ENCODE results near the gene GATAD2A. TPM values are rescaled to one million over a fixed set of nuclear protein-coding genes. Genes with fewer than 3 reads are reported as not detected.

The GATAD2A gene
- total and polyA plus RNA-seq, 4 donors, result 7.1 to 23.7 (median 18.2) TPM

DNA sequence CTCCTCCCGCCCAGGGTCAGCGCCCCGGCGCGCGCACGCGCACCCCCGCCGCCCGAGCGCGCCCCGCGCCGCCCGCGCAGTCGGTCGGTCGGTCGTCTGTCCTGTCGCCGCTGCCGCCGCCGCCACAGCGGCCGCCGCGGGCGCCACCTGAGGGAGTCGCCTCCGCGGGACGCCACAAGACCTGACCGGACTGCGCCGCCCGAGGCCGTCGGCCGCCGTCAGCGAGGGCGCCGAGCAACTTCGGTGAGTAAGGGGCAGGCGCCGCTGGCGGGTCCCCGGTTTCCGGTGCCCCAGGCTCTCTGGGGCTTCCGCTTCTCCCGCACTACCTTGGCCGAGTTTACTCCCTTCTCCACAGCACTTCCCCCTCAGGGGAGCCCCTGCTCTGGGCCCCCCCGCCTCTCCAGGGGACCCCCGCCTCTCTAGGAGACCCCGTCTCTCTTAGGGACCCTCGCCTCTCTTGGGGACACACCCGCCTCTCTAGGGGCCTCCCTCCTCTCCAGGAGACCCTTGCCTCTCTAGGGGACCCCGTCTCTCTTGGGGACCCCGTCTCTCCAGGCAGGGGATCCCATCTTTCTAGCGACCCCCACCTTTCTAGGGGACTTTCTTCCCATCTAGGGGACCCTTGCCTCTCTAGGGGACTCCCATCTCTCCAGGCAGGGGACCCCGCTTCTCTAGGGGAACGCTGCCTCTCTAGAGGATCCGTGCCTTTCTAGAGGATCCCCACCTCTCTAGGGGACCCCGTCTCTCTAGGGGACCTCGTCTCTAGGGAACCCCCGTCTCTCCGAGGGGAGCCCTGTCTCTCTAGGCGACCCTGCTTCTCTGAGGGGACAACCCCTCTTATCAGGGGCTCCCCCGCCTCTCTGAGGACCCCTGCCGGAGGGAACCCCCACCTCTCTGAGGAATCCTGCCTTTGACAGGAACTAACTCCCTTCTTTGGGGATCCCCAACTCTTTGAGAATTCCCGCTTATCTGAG lies 19.3 kb upstream of the GATAD2A start:
- TF ChIP-seq TAF1 (conservative IDR thresholded peaks at IDR 0.05) (no peak), HNF4A (conservative IDR thresholded peaks at IDR 0.05) (no peak), SP1 (IDR thresholded peaks at IDR 0.05) (no peak), EGR1 (IDR thresholded peaks at IDR 0.05; ENCODE audit: low read depth in 2 of 2) (no peak), JUND (IDR thresholded peaks at IDR 0.05) (no peak), YY1 (IDR thresholded peaks at IDR 0.05) (no peak), RXRA (IDR thresholded peaks at IDR 0.05) (no peak), HNF4G (IDR thresholded peaks at IDR 0.05) (no peak), FOXA1 (IDR thresholded peaks at IDR 0.05) (no peak), FOXA2 (IDR thresholded peaks at IDR 0.05) (no peak), RAD21 (IDR thresholded peaks at IDR 0.05) (no peak), NR2F2 (IDR thresholded peaks at IDR 0.05) (no peak), GABPA (IDR thresholded peaks at IDR 0.05 in 1 of 2, conservative IDR thresholded peaks at IDR 0.05 in 1 of 2) (no peak)
- TF ChIP-seq, protein P1, sequence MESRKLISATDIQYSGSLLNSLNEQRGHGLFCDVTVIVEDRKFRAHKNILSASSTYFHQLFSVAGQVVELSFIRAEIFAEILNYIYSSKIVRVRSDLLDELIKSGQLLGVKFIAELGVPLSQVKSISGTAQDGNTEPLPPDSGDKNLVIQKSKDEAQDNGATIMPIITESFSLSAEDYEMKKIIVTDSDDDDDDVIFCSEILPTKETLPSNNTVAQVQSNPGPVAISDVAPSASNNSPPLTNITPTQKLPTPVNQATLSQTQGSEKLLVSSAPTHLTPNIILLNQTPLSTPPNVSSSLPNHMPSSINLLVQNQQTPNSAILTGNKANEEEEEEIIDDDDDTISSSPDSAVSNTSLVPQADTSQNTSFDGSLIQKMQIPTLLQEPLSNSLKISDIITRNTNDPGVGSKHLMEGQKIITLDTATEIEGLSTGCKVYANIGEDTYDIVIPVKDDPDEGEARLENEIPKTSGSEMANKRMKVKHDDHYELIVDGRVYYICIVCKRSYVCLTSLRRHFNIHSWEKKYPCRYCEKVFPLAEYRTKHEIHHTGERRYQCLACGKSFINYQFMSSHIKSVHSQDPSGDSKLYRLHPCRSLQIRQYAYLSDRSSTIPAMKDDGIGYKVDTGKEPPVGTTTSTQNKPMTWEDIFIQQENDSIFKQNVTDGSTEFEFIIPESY (IDR thresholded peaks at IDR 0.05), result no peak
- TF ChIP-seq, protein P2, sequence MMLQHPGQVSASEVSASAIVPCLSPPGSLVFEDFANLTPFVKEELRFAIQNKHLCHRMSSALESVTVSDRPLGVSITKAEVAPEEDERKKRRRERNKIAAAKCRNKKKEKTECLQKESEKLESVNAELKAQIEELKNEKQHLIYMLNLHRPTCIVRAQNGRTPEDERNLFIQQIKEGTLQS (IDR thresholded peaks at IDR 0.05), result no peak
- TF ChIP-seq, protein P3, sequence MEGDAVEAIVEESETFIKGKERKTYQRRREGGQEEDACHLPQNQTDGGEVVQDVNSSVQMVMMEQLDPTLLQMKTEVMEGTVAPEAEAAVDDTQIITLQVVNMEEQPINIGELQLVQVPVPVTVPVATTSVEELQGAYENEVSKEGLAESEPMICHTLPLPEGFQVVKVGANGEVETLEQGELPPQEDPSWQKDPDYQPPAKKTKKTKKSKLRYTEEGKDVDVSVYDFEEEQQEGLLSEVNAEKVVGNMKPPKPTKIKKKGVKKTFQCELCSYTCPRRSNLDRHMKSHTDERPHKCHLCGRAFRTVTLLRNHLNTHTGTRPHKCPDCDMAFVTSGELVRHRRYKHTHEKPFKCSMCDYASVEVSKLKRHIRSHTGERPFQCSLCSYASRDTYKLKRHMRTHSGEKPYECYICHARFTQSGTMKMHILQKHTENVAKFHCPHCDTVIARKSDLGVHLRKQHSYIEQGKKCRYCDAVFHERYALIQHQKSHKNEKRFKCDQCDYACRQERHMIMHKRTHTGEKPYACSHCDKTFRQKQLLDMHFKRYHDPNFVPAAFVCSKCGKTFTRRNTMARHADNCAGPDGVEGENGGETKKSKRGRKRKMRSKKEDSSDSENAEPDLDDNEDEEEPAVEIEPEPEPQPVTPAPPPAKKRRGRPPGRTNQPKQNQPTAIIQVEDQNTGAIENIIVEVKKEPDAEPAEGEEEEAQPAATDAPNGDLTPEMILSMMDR (IDR thresholded peaks at IDR 0.05; ENCODE audit: low read depth, low read length, missing input control), result no peak
- TF ChIP-seq, protein P4, sequence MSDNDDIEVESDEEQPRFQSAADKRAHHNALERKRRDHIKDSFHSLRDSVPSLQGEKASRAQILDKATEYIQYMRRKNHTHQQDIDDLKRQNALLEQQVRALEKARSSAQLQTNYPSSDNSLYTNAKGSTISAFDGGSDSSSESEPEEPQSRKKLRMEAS (IDR thresholded peaks at IDR 0.05), result no peak
- TF ChIP-seq, protein P5, sequence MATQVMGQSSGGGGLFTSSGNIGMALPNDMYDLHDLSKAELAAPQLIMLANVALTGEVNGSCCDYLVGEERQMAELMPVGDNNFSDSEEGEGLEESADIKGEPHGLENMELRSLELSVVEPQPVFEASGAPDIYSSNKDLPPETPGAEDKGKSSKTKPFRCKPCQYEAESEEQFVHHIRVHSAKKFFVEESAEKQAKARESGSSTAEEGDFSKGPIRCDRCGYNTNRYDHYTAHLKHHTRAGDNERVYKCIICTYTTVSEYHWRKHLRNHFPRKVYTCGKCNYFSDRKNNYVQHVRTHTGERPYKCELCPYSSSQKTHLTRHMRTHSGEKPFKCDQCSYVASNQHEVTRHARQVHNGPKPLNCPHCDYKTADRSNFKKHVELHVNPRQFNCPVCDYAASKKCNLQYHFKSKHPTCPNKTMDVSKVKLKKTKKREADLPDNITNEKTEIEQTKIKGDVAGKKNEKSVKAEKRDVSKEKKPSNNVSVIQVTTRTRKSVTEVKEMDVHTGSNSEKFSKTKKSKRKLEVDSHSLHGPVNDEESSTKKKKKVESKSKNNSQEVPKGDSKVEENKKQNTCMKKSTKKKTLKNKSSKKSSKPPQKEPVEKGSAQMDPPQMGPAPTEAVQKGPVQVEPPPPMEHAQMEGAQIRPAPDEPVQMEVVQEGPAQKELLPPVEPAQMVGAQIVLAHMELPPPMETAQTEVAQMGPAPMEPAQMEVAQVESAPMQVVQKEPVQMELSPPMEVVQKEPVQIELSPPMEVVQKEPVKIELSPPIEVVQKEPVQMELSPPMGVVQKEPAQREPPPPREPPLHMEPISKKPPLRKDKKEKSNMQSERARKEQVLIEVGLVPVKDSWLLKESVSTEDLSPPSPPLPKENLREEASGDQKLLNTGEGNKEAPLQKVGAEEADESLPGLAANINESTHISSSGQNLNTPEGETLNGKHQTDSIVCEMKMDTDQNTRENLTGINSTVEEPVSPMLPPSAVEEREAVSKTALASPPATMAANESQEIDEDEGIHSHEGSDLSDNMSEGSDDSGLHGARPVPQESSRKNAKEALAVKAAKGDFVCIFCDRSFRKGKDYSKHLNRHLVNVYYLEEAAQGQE (IDR thresholded peaks at IDR 0.05), result no peak
- Histone ChIP-seq H3K9ac (ENCODE audit: low read depth in 1 of 2, low read length in 2 of 2) (peak overlapping the region; percentile 91 to 96), H3K27me3 (ENCODE audit: control insufficient read depth in 4 of 4, insufficient read depth in 4 of 4, low read length in 3 of 4) (no peaks in the 10 kb centered on the region), H3K4me3 (ENCODE audit: low read depth in 1 of 3, low read length in 3 of 3) (peak overlapping the region; percentile 62 to 94 (median 84)), H3K27ac (ENCODE audit: low read depth in 1 of 2, low read length in 2 of 2) (peak overlapping the region; percentile 60 to 73), H3K4me1 (ENCODE audit: control insufficient read depth in 4 of 4, insufficient read depth in 4 of 4, low read length in 3 of 4) (peaks cover 5 to 25% (median 19%) of the 10 kb centered on the region in 4 donors), H3K9me3 (ENCODE audit: control insufficient read depth in 4 of 4, low read length in 3 of 4) (no peaks in the 10 kb centered on the region), H3K36me3 (ENCODE audit: control insufficient read depth in 4 of 4, insufficient read depth in 3 of 4, low read depth in 1 of 4, low read length in 3 of 4) (no peaks in the 10 kb centered on the region)
- no peak for DNase-seq (ENCODE audit: low spot score)
- WGBS, result 5% methylated on average over 75 of the region's 75 CpGs
